DND-41 (cell line): ENCODE results near the gene HMHB1.

Experiments used
- ATAC-seq: fragments of 200-7000 bp; cut with Tn5 transposase; 3 replicates; pipeline ENCODE4 v1.9.1; 2021; ENCODE audit warnings: low read depth; ENCODE audit not compliant: insufficient read depth
- DNase-seq: peaks from one replicate; pipeline ENCODE4 v3.0.0-alpha.2; 2020
- H2AFZ ChIP-seq: 2 replicates; pipeline ENCODE4 v1.6.0; 2012; ENCODE audit warnings: low read depth, low read length
- H3K27ac ChIP-seq: 2 replicates; pipeline ENCODE4 v1.5.1; 2012; ENCODE audit warnings: low read length, inconsistent platforms
- H3K27me3 ChIP-seq: fragments of 200-600 bp; sonication (generic); 2 replicates; pipeline ENCODE4 v1.6.0; 2012; ENCODE audit warnings: low read length, mild to moderate bottlenecking, inconsistent platforms; ENCODE audit not compliant: insufficient read depth, poor library complexity
- H3K36me3 ChIP-seq: 2 replicates; pipeline ENCODE4 v1.5.1; 2012; ENCODE audit warnings: low read length, inconsistent platforms; ENCODE audit not compliant: insufficient read depth
- H3K4me1 ChIP-seq: 2 replicates; pipeline ENCODE4 v1.5.1; 2012; ENCODE audit warnings: mild to moderate bottlenecking, low read length; ENCODE audit not compliant: insufficient read depth
- H3K4me2 ChIP-seq: 2 replicates; pipeline ENCODE4 v1.6.0; 2012; ENCODE audit warnings: mild to moderate bottlenecking, moderate library complexity, low read length, inconsistent platforms; ENCODE audit not compliant: insufficient read depth
- H3K4me3 ChIP-seq, 2 experiments: fragments of 200-600 bp in 1 of 2; shearing (Covaris generic) in 1 of 2; 2 replicates each; pipeline ENCODE4 v1.5.1; 2012 to 2016; ENCODE audit warnings: inconsistent platforms in 2 of 2, low read length in 2 of 2, mild to moderate bottlenecking in 2 of 2, low read depth in 1 of 2, moderate library complexity in 1 of 2
- H3K79me2 ChIP-seq: 2 replicates; pipeline ENCODE4 v1.6.0; 2012; ENCODE audit warnings: low read length, inconsistent platforms; ENCODE audit not compliant: insufficient read depth
- H3K9ac ChIP-seq: 2 replicates; pipeline ENCODE4 v1.6.0; 2012; ENCODE audit warnings: low read depth, mild to moderate bottlenecking, inconsistent platforms, low read length, moderate library complexity
- H3K9me3 ChIP-seq: 2 replicates; pipeline ENCODE4 v1.5.1; 2012; ENCODE audit warnings: low read length, moderate library complexity, mild to moderate bottlenecking, inconsistent platforms; ENCODE audit not compliant: insufficient read depth, severe bottlenecking
- H4K20me1 ChIP-seq: 2 replicates; pipeline ENCODE4 v1.6.0; 2012; ENCODE audit warnings: low read length; ENCODE audit not compliant: insufficient read depth
- EZH2 ChIP-seq: IDR thresholded peaks from 3 replicates; pipeline ENCODE4 v1.6.1; 2012; ENCODE audit warnings: borderline replicate concordance, low read depth, mild to moderate bottlenecking, moderate library complexity, low read length, inconsistent platforms; ENCODE audit not compliant: severe bottlenecking
- TF ChIP-seq, protein P1 (sequence below): IDR thresholded peaks from 2 replicates; pipeline ENCODE4 v1.5.1; 2012; ENCODE audit warnings: borderline replicate concordance, low read length, moderate library complexity, mild to moderate bottlenecking; ENCODE audit not compliant: poor library complexity, severe bottlenecking; ENCODE audit errors: extremely low read depth

Gene HMHB1

DNA sequence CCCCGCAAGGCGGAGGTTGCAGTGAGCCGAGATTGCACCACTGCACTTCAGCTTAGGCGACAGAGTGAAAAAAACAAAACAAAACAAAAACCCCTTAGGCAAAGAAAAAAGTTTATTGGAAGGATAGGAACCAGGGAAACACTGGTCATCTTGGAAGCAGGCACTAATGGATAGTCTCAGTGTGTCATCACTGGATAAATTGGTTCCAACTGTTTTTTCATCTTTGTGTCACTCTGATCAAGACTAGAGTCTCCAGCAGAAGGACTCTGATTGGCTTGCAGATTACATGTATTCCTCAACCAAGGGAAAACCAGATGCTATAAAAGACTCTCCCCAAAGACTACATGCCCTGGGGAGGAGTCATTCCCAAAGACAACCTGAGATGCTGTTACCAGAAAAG, 35.0 kb upstream of the HMHB1 start:
- Histone ChIP-seq H3K9ac (no peak overlapping the region), H2AFZ (no peak overlapping the region), H3K27me3 (no peaks in the 10 kb centered on the region), H3K9me3 (peaks cover 4% of the 10 kb centered on the region), H3K27ac (no peak overlapping the region), H3K4me3 (no peak overlapping the region), H3K4me2 (no peak overlapping the region), H3K4me1 (peaks cover 8% of the 10 kb centered on the region), H3K36me3 (no peaks in the 10 kb centered on the region), H3K79me2 (no peaks in the 10 kb centered on the region), H4K20me1 (no peaks in the 10 kb centered on the region)
- no peak for DNase-seq
- TF ChIP-seq, protein P1, sequence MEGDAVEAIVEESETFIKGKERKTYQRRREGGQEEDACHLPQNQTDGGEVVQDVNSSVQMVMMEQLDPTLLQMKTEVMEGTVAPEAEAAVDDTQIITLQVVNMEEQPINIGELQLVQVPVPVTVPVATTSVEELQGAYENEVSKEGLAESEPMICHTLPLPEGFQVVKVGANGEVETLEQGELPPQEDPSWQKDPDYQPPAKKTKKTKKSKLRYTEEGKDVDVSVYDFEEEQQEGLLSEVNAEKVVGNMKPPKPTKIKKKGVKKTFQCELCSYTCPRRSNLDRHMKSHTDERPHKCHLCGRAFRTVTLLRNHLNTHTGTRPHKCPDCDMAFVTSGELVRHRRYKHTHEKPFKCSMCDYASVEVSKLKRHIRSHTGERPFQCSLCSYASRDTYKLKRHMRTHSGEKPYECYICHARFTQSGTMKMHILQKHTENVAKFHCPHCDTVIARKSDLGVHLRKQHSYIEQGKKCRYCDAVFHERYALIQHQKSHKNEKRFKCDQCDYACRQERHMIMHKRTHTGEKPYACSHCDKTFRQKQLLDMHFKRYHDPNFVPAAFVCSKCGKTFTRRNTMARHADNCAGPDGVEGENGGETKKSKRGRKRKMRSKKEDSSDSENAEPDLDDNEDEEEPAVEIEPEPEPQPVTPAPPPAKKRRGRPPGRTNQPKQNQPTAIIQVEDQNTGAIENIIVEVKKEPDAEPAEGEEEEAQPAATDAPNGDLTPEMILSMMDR: no peak
- TF ChIP-seq EZH2: no peak
- ATAC-seq: no peak

DNA sequence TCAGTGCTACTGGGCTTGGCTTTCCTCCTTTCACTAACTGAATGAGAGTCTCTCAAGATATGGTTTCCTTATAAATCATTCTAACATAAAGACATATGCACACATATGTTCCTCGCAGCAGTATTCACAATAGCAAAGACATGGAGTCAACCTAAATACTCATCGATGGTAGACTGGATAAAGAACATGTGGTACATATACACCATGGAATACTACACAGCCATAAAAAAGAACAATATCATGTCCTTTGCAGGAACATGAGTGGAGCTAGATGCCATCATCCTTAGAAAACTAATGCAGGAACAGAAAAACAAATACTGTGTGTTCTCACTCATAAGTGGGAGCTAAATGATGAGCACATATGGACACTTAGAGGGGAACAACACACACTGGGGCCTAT, 32.5 kb upstream of the HMHB1 start:
- TF ChIP-seq EZH2: no peak
- TF ChIP-seq, protein P1: no peak
- Histone ChIP-seq H3K9me3 (peaks cover 4% of the 10 kb centered on the region), H3K79me2 (no peaks in the 10 kb centered on the region), H3K4me3 (no peak overlapping the region), H3K27me3 (no peaks in the 10 kb centered on the region), H3K4me2 (no peak overlapping the region), H2AFZ (no peak overlapping the region), H3K4me1 (peaks cover 13% of the 10 kb centered on the region), H3K36me3 (no peaks in the 10 kb centered on the region), H3K27ac (no peak overlapping the region), H3K9ac (no peak overlapping the region), H4K20me1 (no peaks in the 10 kb centered on the region)
- DNase-seq (no peak), ATAC-seq (no peak)

DNA sequence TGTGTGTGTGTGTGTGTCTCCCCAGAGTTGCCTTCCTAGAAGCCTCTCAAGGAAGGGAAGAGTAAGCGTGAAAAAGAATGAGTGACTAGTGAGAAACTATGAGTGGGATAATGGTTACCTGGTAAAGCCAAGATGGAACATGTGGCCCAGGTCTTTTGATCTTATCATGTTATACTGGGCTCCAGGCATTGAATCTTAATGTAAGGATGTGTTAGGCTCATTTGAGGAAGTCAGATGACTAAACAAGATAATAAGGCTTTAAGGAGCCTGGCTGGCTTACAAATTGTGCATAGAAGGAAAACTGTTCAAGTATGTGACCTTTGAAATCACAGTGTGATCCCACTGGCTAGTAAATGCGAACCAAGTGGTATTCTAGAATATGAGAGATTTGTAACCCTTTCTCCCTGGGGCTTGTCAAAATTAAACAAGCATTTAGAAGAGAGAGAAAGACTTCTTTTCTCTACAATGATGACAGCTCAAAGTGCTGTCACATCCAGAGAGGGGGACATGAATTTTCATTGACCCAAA, 29.9 kb upstream of the HMHB1 start:
- no peak for DNase-seq
- no peak overlapping the region for H3K9ac ChIP-seq
- H3K4me2 ChIP-seq: no peak overlapping the region
- no peaks in the 10 kb centered on the region for H3K27me3 ChIP-seq
- peaks cover 9% of the 10 kb centered on the region for H3K4me1 ChIP-seq
- no peak for ATAC-seq
- no peak for TF ChIP-seq EZH2
- TF ChIP-seq, protein P1: no peak
- no peaks in the 10 kb centered on the region for H3K36me3 ChIP-seq
- no peak overlapping the region for H2AFZ ChIP-seq
- H4K20me1 ChIP-seq: no peaks in the 10 kb centered on the region
- H3K4me3 ChIP-seq: no peak overlapping the region
- no peaks in the 10 kb centered on the region for H3K79me2 ChIP-seq
- H3K9me3 ChIP-seq: peaks cover 4% of the 10 kb centered on the region
- no peak overlapping the region for H3K27ac ChIP-seq
